SK-N-MC (cell line): ENCODE data around the gene FBXL3.

Experiments used
- EZH2 ChIP-seq: fragments of 200-600 bp; sonication (generic); IDR thresholded peaks from one replicate; pipeline ENCODE4 v1.6.1; 2017; ENCODE audit warnings: antibody characterized with exemption
- POLR2AphosphoS5 ChIP-seq: IDR thresholded peaks from 2 replicates; pipeline ENCODE4 v1.6.1; 2012; ENCODE audit warnings: mild to moderate bottlenecking, low read depth, low read length, borderline replicate concordance

DNA sequence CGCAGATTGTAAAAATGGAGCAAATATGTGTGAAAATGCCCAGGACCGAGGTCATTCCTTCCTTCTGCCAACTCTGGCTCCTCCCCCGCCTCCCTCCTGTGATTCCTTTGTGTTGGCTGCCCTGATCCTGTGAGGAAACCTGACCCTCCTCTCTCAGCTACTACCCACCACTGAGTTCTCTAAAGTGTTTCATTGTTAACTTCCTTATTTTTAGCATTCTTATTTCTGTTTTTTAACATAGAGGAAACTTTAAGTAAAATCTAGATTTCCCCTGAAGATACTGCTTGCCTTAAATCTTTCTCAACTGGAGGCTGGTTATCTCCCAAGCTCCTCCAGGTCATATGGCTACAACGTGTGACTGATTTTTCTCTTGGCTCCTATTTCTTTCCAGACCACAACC is 21.7 kb upstream of the FBXL3 start:
- no peak for TF ChIP-seq POLR2AphosphoS5
- TF ChIP-seq EZH2 = no peak
